MG63 (cell line): ENCODE results near the gene UBE2L3. TPM values are rescaled to one million over a fixed set of nuclear protein-coding genes. Genes with fewer than 3 reads are reported as not detected.
"Not testable (repeated sequence)": the region's sequence is repeated elsewhere in the genome, so short reads cannot be mapped to it uniquely, and the experiment has no call there.

Experiments used
- DNase-seq: peaks from one replicate; pipeline ENCODE4 v3.0.0-alpha.2; 2020
- H3K27me3 ChIP-seq: fragments of 250-450 bp; sonication (Bioruptor Pico); 2 replicates; pipeline ENCODE4 v1.5.1; 2020; ENCODE audit warnings: mild to moderate bottlenecking, moderate library complexity
- H3K36me3 ChIP-seq: fragments of 250-450 bp; sonication (Bioruptor Pico); 2 replicates; pipeline ENCODE4 v1.5.1; 2020; ENCODE audit warnings: mild to moderate bottlenecking, moderate library complexity
- H3K4me3 ChIP-seq: fragments of 250-450 bp; sonication (Bioruptor Pico); 2 replicates; pipeline ENCODE4 v1.5.1; 2020; ENCODE audit warnings: mild to moderate bottlenecking, moderate library complexity
- H3K9me3 ChIP-seq: fragments of 250-450 bp; sonication (Bioruptor Pico); 2 replicates; pipeline ENCODE4 v1.5.1; 2020; ENCODE audit warnings: mild to moderate bottlenecking, moderate library complexity
- total RNA-seq: library from RNA; depleted of rRNA; stranded (reverse); fragments of >200 nt; shearing (Covaris generic); gene quantifications from 2 replicates; pipeline ENCODE4 v1.2.3, GENCODE V29; 2014; ENCODE audit warnings: low replicate concordance

UBE2L3 gene
- total RNA-seq, 1 experiment from 2014 or later: 37.1 TPM

- H3K27me3 ChIP-seq, H3K4me3 ChIP-seq, H3K9me3 ChIP-seq, DNase-seq: not testable (repeated sequence)
- peaks cover 14% of the 10 kb centered on the region; the same call in 1 of the 2 replicates for H3K36me3 ChIP-seq
Observed at GRCh38 chr22:21645513-21645912, 78.0 kb downstream of the UBE2L3 start.

- Histone ChIP-seq H3K9me3 (no peaks in the 10 kb centered on the region), H3K27me3 (no peaks in the 10 kb centered on the region), H3K36me3 (peaks cover 14% of the 10 kb centered on the region; the same call in 1 of the 2 replicates), H3K4me3 (no peak overlapping the region)
- DNase-seq: peak; percentile 50
Observed at GRCh38 chr22:21646608-21647590, 79.4 kb downstream of the UBE2L3 start.

- peaks cover 13% of the 10 kb centered on the region; the same call in 1 of the 2 replicates for H3K36me3 ChIP-seq
- H3K9me3 ChIP-seq: no peaks in the 10 kb centered on the region
- no peak overlapping the region for H3K4me3 ChIP-seq
- no peak for DNase-seq
- H3K27me3 ChIP-seq: no peaks in the 10 kb centered on the region
Observed at GRCh38 chr22:21650280-21650679, 82.8 kb downstream of the UBE2L3 start.

- H3K36me3 ChIP-seq: peaks cover 13% of the 10 kb centered on the region; the same call in 1 of the 2 replicates
- no peak for DNase-seq
- H3K4me3 ChIP-seq: peak overlapping the region; percentile 87
- H3K27me3 ChIP-seq: no peaks in the 10 kb centered on the region
- H3K9me3 ChIP-seq: no peaks in the 10 kb centered on the region
Observed at GRCh38 chr22:21650823-21651520, 83.5 kb downstream of the UBE2L3 start.

- no peaks in the 10 kb centered on the region for H3K27me3 ChIP-seq
- DNase-seq: no peak
Observed at GRCh38 chr22:21651521-21652009, 84.1 kb downstream of the UBE2L3 start.

GRCh38 chr22:21652010-21652546 is 84.6 kb downstream of the UBE2L3 start:
- no peaks in the 10 kb centered on the region for H3K9me3 ChIP-seq
- peaks cover 9% of the 10 kb centered on the region; the same call in 1 of the 2 replicates for H3K36me3 ChIP-seq
- no peaks in the 10 kb centered on the region for H3K27me3 ChIP-seq
- peak overlapping the region; percentile 87 for H3K4me3 ChIP-seq
- peak; percentile 90 for DNase-seq

More at GRCh38 chr22:21651521-21652009, 84.1 kb downstream of the UBE2L3 start:
- H3K4me3 ChIP-seq: peak overlapping the region; percentile 87
- H3K36me3 ChIP-seq: peaks cover 10% of the 10 kb centered on the region; the same call in 1 of the 2 replicates
- no peaks in the 10 kb centered on the region for H3K9me3 ChIP-seq

- Histone ChIP-seq H3K27me3 (no peaks in the 10 kb centered on the region), H3K9me3 (no peaks in the 10 kb centered on the region), H3K36me3 (peaks cover 9% of the 10 kb centered on the region; the same call in 1 of the 2 replicates), H3K4me3 (peak overlapping the region; percentile 87)
- no peak for DNase-seq
Observed at GRCh38 chr22:21652547-21653545, 85.3 kb downstream of the UBE2L3 start.

- H3K4me3 ChIP-seq: peak overlapping the region; percentile 30
- no peaks in the 10 kb centered on the region for H3K27me3 ChIP-seq
- no peaks in the 10 kb centered on the region for H3K9me3 ChIP-seq
- 0 out of 2 replicates have a peak, but pooled peaks cover 3% of the 10 kb centered on the region for H3K36me3 ChIP-seq
- no peak for DNase-seq
Observed at GRCh38 chr22:21657020-21657359, 89.5 kb downstream of the UBE2L3 start.

- H3K36me3 ChIP-seq: 0 out of 2 replicates have a peak, but pooled peaks cover 3% of the 10 kb centered on the region
- DNase-seq: peak; percentile 49
- no peaks in the 10 kb centered on the region for H3K9me3 ChIP-seq
- H3K27me3 ChIP-seq: no peaks in the 10 kb centered on the region
- peak overlapping the region; percentile 30 for H3K4me3 ChIP-seq
Observed at GRCh38 chr22:21657360-21658032, 90.0 kb downstream of the UBE2L3 start.

GRCh38 chr22:21659864-21660525 is 92.5 kb downstream of the UBE2L3 start:
- H3K36me3 ChIP-seq: no peaks in the 10 kb centered on the region
- no peaks in the 10 kb centered on the region for H3K9me3 ChIP-seq
- no peak overlapping the region for H3K4me3 ChIP-seq
- H3K27me3 ChIP-seq: no peaks in the 10 kb centered on the region
- no peak for DNase-seq

GRCh38 chr22:21660904-21661303 is 93.4 kb downstream of the UBE2L3 start:
- Histone ChIP-seq H3K27me3 (no peaks in the 10 kb centered on the region), H3K9me3 (no peaks in the 10 kb centered on the region), H3K4me3 (no peak overlapping the region), H3K36me3 (no peaks in the 10 kb centered on the region)
- no peak for DNase-seq

GRCh38 chr22:21661991-21662390 is 94.5 kb downstream of the UBE2L3 start:
- Histone ChIP-seq H3K4me3 (no peak overlapping the region), H3K9me3 (no peaks in the 10 kb centered on the region), H3K27me3 (no peaks in the 10 kb centered on the region), H3K36me3 (no peaks in the 10 kb centered on the region)
- DNase-seq: no peak

GRCh38 chr22:21663738-21664137 is 96.2 kb downstream of the UBE2L3 start:
- DNase-seq: no peak
- no peak overlapping the region for H3K4me3 ChIP-seq
- H3K36me3 ChIP-seq: no peaks in the 10 kb centered on the region
- no peaks in the 10 kb centered on the region for H3K27me3 ChIP-seq
- H3K9me3 ChIP-seq: no peaks in the 10 kb centered on the region

- Histone ChIP-seq H3K9me3 (no peaks in the 10 kb centered on the region), H3K36me3 (peaks cover 4% of the 10 kb centered on the region), H3K27me3 (no peaks in the 10 kb centered on the region), H3K4me3 (peak overlapping the region; percentile 68)
- DNase-seq: no peak
Observed at GRCh38 chr22:21665047-21665851, 97.7 kb downstream of the UBE2L3 start.
